ENCODE data around the gene ADORA1. TPM values are rescaled to one million over a fixed set of nuclear protein-coding genes. Genes with fewer than 3 reads are reported as not detected.

Gene ADORA1
- total RNA-seq, 3 donors from 2014 or later, result 0.53 to 1.3 (median 0.78) TPM

DNA sequence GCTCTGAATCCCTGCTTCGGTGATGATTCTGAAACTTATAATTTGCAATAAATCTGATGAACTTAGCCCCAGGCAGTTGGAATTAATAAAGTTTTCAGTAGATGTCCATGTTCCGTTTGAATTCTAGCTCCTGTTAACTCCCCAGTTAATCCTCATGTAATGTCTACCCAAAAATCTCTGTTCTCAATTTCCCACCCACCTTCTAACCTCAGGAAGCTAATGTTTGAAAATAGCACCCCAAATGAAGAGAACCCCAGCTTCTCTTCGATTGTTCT, 45.4 kb upstream of the ADORA1 start:
- no peak overlapping the region for H3K4me3 ChIP-seq
- H3K4me1 ChIP-seq (ENCODE audit: low read depth), result no peaks in the 10 kb centered on the region
- no peak for DNase-seq
- intact Hi-C loops (cut with DNase I, micrococcal nuclease), result no loop called here
- no peaks in the 10 kb centered on the region for H3K9me3 ChIP-seq
- no peak for ATAC-seq
- no peaks in the 10 kb centered on the region for H3K36me3 ChIP-seq (ENCODE audit: low read depth)
- TF ChIP-seq, protein P1, sequence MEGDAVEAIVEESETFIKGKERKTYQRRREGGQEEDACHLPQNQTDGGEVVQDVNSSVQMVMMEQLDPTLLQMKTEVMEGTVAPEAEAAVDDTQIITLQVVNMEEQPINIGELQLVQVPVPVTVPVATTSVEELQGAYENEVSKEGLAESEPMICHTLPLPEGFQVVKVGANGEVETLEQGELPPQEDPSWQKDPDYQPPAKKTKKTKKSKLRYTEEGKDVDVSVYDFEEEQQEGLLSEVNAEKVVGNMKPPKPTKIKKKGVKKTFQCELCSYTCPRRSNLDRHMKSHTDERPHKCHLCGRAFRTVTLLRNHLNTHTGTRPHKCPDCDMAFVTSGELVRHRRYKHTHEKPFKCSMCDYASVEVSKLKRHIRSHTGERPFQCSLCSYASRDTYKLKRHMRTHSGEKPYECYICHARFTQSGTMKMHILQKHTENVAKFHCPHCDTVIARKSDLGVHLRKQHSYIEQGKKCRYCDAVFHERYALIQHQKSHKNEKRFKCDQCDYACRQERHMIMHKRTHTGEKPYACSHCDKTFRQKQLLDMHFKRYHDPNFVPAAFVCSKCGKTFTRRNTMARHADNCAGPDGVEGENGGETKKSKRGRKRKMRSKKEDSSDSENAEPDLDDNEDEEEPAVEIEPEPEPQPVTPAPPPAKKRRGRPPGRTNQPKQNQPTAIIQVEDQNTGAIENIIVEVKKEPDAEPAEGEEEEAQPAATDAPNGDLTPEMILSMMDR (IDR thresholded peaks at IDR 0.05), result no peak

DNA sequence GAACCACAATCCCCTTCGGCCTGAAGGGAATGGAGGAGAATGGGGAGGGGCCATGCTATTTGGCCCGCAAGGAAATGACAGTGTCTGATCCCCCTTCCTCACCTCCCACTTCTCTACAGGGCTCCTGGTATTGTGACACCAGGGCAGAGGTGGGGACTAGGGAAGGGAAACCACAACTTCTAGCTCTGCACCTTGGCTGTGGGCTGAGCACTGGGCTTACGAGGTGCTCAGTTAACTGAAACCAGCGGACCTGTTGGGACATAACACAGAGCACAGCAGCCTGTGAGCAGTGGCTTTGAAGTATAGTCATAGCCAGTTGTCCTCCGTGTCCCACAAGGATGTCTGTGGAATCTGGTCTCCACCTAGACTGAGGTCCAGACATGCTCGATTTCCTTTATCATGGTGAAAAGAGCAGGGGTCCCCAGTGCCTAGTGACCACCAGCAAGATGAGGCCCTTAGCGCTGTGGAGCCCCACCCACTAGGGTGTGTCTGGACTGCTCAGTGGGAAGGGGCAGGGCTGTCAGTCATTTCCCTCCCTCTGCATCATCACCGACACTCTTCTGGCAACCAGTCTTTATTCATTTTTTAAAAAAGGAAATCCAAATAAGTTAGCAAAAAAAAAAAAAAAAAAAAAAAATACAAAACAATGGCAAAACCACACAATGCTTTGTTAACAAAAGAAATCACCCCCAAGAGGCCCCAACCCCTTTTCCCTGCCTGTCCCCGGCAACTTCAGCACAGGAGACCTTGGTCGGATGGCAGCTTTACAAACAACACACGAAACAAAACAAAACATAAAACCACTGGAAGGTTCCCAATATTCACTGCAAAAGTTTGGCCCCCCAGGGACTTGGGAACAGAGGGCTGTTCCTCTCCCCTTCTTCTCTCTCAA, 44.7 kb upstream of the ADORA1 start:
- TF ChIP-seq, protein P1 (IDR thresholded peaks at IDR 0.05), result no peak
- no peaks in the 10 kb centered on the region for H3K9me3 ChIP-seq
- no peaks in the 10 kb centered on the region for H3K4me1 ChIP-seq (ENCODE audit: low read depth)
- ATAC-seq (no peak), DNase-seq (no peak)
- no peak overlapping the region for H3K4me3 ChIP-seq
- intact Hi-C loops (cut with DNase I, micrococcal nuclease), result no loop called here
- no peaks in the 10 kb centered on the region for H3K36me3 ChIP-seq (ENCODE audit: low read depth)

DNA sequence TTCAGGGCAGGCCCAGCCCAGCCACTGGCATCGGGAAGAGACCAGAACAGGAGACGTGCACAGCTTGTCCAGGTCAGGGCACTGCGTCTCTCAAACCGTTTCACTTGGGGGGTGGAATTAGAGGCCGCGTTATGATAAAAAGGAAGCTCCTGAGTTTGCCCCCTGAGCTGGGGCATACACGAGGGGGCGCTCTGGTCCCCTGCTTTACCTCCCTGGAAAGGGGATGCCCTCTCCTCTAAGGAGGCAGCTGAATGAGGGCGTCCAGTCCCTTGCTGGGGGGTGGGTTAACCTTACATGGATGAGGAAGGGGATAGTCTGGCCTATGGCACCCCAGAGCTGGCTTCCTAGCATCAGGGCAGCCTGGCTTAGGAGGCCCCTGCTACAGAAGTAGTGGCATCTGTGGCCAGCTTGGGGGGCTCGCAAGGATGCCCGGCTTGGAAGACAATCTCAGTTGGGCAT, 44.0 kb upstream of the ADORA1 start:
- DNase-seq (no peak), ATAC-seq (no peak)
- Histone ChIP-seq H3K4me1 (ENCODE audit: low read depth) (no peaks in the 10 kb centered on the region), H3K9me3 (no peaks in the 10 kb centered on the region), H3K4me3 (no peak overlapping the region), H3K36me3 (ENCODE audit: low read depth) (no peaks in the 10 kb centered on the region)
- TF ChIP-seq, protein P1 (IDR thresholded peaks at IDR 0.05), result no peak
- intact Hi-C loops (cut with DNase I, micrococcal nuclease), result no loop called here

DNA sequence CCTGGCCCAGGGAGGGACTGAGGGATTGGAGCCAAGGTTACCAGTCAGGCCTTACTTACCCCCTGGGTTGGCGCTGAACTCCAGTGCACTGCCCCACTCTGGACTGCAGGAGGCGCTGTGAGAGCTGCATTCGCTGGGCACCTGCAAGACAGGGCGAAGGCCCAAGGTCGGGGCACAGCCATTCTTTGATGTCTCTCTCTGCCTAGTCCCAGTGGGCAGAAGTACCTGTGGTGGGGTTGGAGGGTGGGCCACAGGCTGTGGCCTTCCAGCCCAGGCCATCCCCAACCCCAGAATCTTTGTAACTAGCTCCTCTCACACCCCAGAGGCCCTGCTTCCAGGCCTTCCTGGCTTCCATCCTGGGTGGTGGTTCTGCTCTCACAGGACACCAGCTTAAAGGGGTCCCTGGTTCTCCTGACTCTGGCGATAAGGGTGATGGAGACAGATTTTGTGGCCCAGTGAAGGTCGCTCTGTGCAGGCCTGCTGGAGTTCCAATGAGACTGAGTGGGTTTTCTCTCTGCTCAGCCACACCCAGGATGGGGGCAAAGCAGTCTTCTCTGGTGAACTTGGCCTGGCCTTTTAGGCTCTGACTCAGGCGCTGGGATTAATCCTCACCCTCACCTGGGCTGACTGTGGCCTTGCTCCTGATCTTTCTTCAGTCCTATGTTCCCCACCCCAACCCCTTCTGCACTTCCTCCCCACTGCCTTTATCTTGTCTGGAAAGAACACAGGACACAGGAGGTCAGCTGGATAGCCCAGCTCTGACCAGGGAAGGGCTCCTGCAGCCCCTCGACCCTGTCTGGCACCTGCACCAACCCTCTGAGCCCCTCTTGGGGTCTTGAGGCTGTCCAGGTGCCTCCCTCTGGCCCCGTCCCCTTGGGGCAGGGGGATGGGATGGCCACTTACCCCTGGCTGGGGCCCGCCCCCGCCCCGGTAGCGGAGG, 42.7 kb upstream of the ADORA1 start:
- Histone ChIP-seq H3K4me1 (ENCODE audit: low read depth) (no peaks in the 10 kb centered on the region), H3K4me3 (no peak overlapping the region), H3K36me3 (ENCODE audit: low read depth) (no peaks in the 10 kb centered on the region), H3K9me3 (no peaks in the 10 kb centered on the region)
- intact Hi-C loops (cut with DNase I, micrococcal nuclease), result no loop called here
- peak in 2 of 3 donors; percentile 16 to 31 for DNase-seq
- TF ChIP-seq, protein P1 (IDR thresholded peaks at IDR 0.05), result peak; percentile 12
- peak; percentile 52 for ATAC-seq

DNA sequence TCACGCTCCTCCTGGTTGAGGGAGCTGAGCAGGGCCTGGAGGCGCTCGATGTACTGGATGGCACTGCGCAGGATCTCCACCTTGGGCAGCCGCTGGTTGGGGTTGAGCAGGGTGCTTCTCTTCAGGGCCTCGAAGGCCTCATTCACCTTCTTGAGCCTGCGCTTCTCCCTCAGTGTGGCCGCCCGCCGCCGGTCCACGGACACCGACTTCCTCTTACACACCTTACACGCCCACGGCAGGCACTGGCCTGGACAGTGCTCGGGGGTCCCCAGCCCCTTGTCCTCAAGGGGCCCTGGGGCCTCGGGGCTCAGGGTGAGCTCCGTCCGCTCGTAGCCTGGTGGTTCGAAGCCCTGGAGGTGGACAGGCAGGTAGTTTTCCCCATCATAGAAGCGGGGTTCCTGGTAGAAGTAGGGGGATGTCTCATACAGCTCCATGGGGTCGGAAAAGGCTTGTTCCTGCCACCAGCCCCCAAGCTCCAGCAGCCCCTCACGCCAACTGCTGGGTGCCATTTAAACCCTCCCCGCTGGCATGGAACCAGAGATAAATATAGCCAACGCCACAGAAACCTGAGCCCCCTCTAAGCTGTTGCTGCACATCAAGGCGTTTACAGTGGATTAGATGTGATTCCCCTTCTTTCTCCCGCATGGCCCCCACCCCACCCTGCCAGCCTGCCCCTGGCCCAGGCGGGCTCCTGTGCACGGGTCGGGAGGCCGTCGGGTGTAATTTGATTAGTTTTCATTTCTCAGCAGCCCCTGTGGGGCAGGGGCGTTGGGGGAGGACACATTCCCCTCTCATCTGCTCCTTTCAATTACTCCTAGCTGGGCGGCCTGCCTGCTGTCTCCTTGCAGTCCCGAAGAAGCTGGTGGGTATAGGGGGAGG, 41.8 kb upstream of the ADORA1 start, which contains the start of gene MYOG:
MYOG (minus strand) TSS at position 485 of the 879 bp plus-strand sequence; CDS start at position 434, 51 bp downstream.
- intact Hi-C loops (cut with DNase I, micrococcal nuclease), result no loop called here
- H3K4me1 ChIP-seq (ENCODE audit: low read depth), result no peaks in the 10 kb centered on the region
- TF ChIP-seq, protein P1 (IDR thresholded peaks at IDR 0.05), result no peak
- no peaks in the 10 kb centered on the region for H3K36me3 ChIP-seq (ENCODE audit: low read depth)
- H3K9me3 ChIP-seq, result no peaks in the 10 kb centered on the region
- no peak for ATAC-seq
- H3K4me3 ChIP-seq, result no peak within 1 kb of the TSS
- no peak for DNase-seq
